HepG2 (cell line): ENCODE data around the gene PDIA5. TPM values are rescaled to one million over a fixed set of nuclear protein-coding genes. Genes with fewer than 3 reads are reported as not detected.

Experiments used
- SMYD3 ChIP-seq: sonication (generic); formaldehyde crosslinking; IDR thresholded peaks from 2 replicates; pipeline ENCODE4 v1.8.1; 2023; ENCODE audit warnings: mild to moderate bottlenecking, missing genetic modification reagents
- ZNF160 ChIP-seq: sonication (generic); formaldehyde crosslinking; IDR thresholded peaks from 2 replicates; pipeline ENCODE4 v1.8.0; 2022; ENCODE audit warnings: mild to moderate bottlenecking, inconsistent platforms, missing genetic modification reagents
- ZNF646 ChIP-seq: sonication (generic); formaldehyde crosslinking; IDR thresholded peaks from 2 replicates; pipeline ENCODE4 v1.9.0; 2021; ENCODE audit warnings: mild to moderate bottlenecking, missing genetic modification reagents
- ZNF704 ChIP-seq: sonication (generic); formaldehyde crosslinking; IDR thresholded peaks from 2 replicates; pipeline ENCODE4 v1.8.1; 2023; ENCODE audit warnings: mild to moderate bottlenecking, inconsistent platforms, moderate library complexity, missing genetic modification reagents, borderline replicate concordance
- ZSCAN22 ChIP-seq: sonication (generic); formaldehyde crosslinking; IDR thresholded peaks from 2 replicates; pipeline ENCODE4 v1.4.0; 2020; ENCODE audit warnings: mild to moderate bottlenecking, missing genetic modification reagents
- polyA plus RNA-seq, 8 experiments: library from polyadenylated mRNA; depleted of rRNA in 3 of 8; stranded (reverse) in 7 of 8; unstranded in 1 of 8; fragments of >200 nt; fragmentation: Illumina TruSeq in 4 of 8; extraction: Trizol in 4 of 8; gene quantifications; 2 replicates each; pipeline versions ENCODE4 v1.2.1 to v1.2.3, GENCODE V29; 2011 to 2016; ENCODE audit warnings: low read depth in 4 of 8, missing spikeins in 1 of 8, mixed read lengths in 1 of 8; ENCODE audit not compliant: insufficient read depth in 1 of 8
- total RNA-seq, 5 experiments: library from RNA; depleted of rRNA; stranded (reverse); fragments of >200 nt; fragmentation: Illumina TruSeq; extraction: Trizol; gene quantifications; 2 replicates each; pipeline ENCODE4 v1.2.3, GENCODE V29; 2016; ENCODE audit warnings: low read depth in 1 of 5
- TF ChIP-seq, protein P1 (sequence below): sonication (generic); formaldehyde crosslinking; IDR thresholded peaks from 2 replicates; pipeline ENCODE4 v1.5.0; 2020; ENCODE audit warnings: mild to moderate bottlenecking, missing genetic modification reagents, moderate library complexity
- TF ChIP-seq, protein P2 (sequence below): sonication (generic); formaldehyde crosslinking; IDR thresholded peaks from 2 replicates; pipeline ENCODE4 v1.5.0; 2020; ENCODE audit warnings: missing genetic modification reagents

PDIA5 gene
- total and polyA plus RNA-seq, 2 of the 13 experiments (the other 11 are each of a cell fraction or from before 2014, with no cell fraction given), result 51.3 to 74.3 TPM

GRCh38 chr3:123066599-123066895 lies 278 bp upstream of the PDIA5 start (continued):
- TF ChIP-seq ZNF704 (CRISPR knock-in tag) (no peak), ZSCAN22 (CRISPR knock-in tag) (no peak), ZNF160 (CRISPR knock-in tag) (peak; percentile 47; the same call in 1 of the 2 replicates), ZNF646 (0 out of 2 replicates have a peak, but pooled peaks have one; percentile 15), SMYD3 (CRISPR knock-in tag) (0 out of 2 replicates have a peak, but pooled peaks have one; percentile 37)
- TF ChIP-seq, protein P1, sequence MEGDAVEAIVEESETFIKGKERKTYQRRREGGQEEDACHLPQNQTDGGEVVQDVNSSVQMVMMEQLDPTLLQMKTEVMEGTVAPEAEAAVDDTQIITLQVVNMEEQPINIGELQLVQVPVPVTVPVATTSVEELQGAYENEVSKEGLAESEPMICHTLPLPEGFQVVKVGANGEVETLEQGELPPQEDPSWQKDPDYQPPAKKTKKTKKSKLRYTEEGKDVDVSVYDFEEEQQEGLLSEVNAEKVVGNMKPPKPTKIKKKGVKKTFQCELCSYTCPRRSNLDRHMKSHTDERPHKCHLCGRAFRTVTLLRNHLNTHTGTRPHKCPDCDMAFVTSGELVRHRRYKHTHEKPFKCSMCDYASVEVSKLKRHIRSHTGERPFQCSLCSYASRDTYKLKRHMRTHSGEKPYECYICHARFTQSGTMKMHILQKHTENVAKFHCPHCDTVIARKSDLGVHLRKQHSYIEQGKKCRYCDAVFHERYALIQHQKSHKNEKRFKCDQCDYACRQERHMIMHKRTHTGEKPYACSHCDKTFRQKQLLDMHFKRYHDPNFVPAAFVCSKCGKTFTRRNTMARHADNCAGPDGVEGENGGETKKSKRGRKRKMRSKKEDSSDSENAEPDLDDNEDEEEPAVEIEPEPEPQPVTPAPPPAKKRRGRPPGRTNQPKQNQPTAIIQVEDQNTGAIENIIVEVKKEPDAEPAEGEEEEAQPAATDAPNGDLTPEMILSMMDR (CRISPR knock-in tag), result no peak
- TF ChIP-seq, protein P2, sequence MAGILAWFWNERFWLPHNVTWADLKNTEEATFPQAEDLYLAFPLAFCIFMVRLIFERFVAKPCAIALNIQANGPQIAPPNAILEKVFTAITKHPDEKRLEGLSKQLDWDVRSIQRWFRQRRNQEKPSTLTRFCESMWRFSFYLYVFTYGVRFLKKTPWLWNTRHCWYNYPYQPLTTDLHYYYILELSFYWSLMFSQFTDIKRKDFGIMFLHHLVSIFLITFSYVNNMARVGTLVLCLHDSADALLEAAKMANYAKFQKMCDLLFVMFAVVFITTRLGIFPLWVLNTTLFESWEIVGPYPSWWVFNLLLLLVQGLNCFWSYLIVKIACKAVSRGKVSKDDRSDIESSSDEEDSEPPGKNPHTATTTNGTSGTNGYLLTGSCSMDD (CRISPR knock-in tag), result no peak
